Karpas-422 (cell line): Measurements from ENCODE around the gene DEFB126. TPM values are rescaled to one million over a fixed set of nuclear protein-coding genes. Genes with fewer than 3 reads are reported as not detected.

Source experiments
- DNase-seq: peaks from one replicate; pipeline ENCODE4 v3.0.0-alpha.2; 2015
- H2AFZ ChIP-seq: fragments of 200-600 bp; sonication (generic); 2 replicates; pipeline ENCODE4 v1.6.1; 2014; ENCODE audit warnings: antibody characterized with exemption, low read length, mixed read lengths
- H3K27ac ChIP-seq: fragments of 200-600 bp; sonication (generic); 2 replicates; pipeline ENCODE4 v1.5.1; 2014; ENCODE audit warnings: mild to moderate bottlenecking, low read length, moderate library complexity
- H3K27me3 ChIP-seq: fragments of 200-600 bp; sonication (generic); 2 replicates; pipeline ENCODE4 v1.6.1; 2014; ENCODE audit warnings: low read length, mixed read lengths
- H3K36me3 ChIP-seq: fragments of 200-600 bp; sonication (generic); 2 replicates; pipeline ENCODE4 v1.6.1; 2014; ENCODE audit warnings: low read length, mixed read lengths; ENCODE audit not compliant: insufficient read depth
- H3K4me1 ChIP-seq: fragments of 200-600 bp; sonication (generic); 2 replicates; pipeline ENCODE4 v1.6.1; 2014; ENCODE audit warnings: mild to moderate bottlenecking, low read length, mixed read lengths
- H3K4me2 ChIP-seq: fragments of 200-600 bp; sonication (generic); 2 replicates; pipeline ENCODE4 v1.6.1; 2014; ENCODE audit warnings: low read length, low read depth, mild to moderate bottlenecking; ENCODE audit not compliant: poor library complexity, severe bottlenecking
- H3K4me3 ChIP-seq: fragments of 200-600 bp; sonication (generic); 2 replicates; pipeline ENCODE4 v1.5.1; 2014; ENCODE audit warnings: mild to moderate bottlenecking, antibody characterized with exemption, low read length, mixed read lengths
- H3K79me2 ChIP-seq: fragments of 200-600 bp; sonication (generic); 2 replicates; pipeline ENCODE4 v1.6.1; 2014; ENCODE audit warnings: mild to moderate bottlenecking, low read length, mixed read lengths
- H3K9ac ChIP-seq: fragments of 200-600 bp; sonication (generic); 2 replicates; pipeline ENCODE4 v1.6.0; 2014; ENCODE audit warnings: low read length
- H3K9me2 ChIP-seq: fragments of 200-600 bp; sonication (generic), shearing (Covaris generic); replicated peaks from 2 replicates; pipeline ENCODE4 v1.6.0; 2014; ENCODE audit warnings: mild to moderate bottlenecking, low read length, moderate library complexity; ENCODE audit not compliant: insufficient read depth
- H3K9me3 ChIP-seq: fragments of 300-700, 200-600 bp; sonication (generic); 2 replicates; pipeline ENCODE4 v1.6.1; 2014; ENCODE audit warnings: low read length, mixed read lengths
- H4K20me1 ChIP-seq: fragments of 200-600 bp; sonication (generic); 2 replicates; pipeline ENCODE4 v1.6.1; 2014; ENCODE audit warnings: mild to moderate bottlenecking, antibody characterized with exemption, low read length, low read depth; ENCODE audit not compliant: insufficient read depth
- total RNA-seq: library from RNA; depleted of rRNA; stranded (reverse); fragments of >200 nt; shearing (Covaris generic); gene quantifications from 2 replicates; pipeline ENCODE4 v1.2.3, GENCODE V29; 2014; ENCODE audit warnings: low replicate concordance; rRNA removed

DEFB126 gene
- total RNA-seq, 1 experiment from 2014 or later: not detected

- DNase-seq: no peak
Observed at GRCh38 chr20:189611-190010, 47.2 kb downstream of the DEFB126 start, which contains the start of gene DEFB128. Gene DEFB128, minus strand, starts transcription at chr20:189711. Its CDS starts 88 bp downstream, at chr20:189623.

More at GRCh38 chr20:189611-190010, 47.2 kb downstream of the DEFB126 start, which contains the start of gene DEFB128:
- H3K9ac ChIP-seq: no peak within 1 kb of the TSS
- H3K36me3 ChIP-seq: no peaks in the 10 kb centered on the region
- no peak within 1 kb of the TSS for H3K4me2 ChIP-seq
- H3K9me2 ChIP-seq: no peaks in the 10 kb centered on the region
- no peaks in the 10 kb centered on the region for H3K79me2 ChIP-seq
- no peaks in the 10 kb centered on the region for H3K27me3 ChIP-seq
- no peaks in the 10 kb centered on the region for H4K20me1 ChIP-seq
- H3K27ac ChIP-seq: no peak within 1 kb of the TSS
- no peak within 1 kb of the TSS for H2AFZ ChIP-seq
- no peak within 1 kb of the TSS for H3K4me3 ChIP-seq
- H3K4me1 ChIP-seq: no peaks in the 10 kb centered on the region
- H3K9me3 ChIP-seq: no peaks in the 10 kb centered on the region

Other genes with a start within 250 kb of the DEFB126 start
- 0.14 TPM in 1 of 2 replicates, not detected in the other for gene DEFB125, start 54.9 kb upstream of the DEFB126 start, total RNA-seq
- gene DEFB127, start 14.9 kb downstream of the DEFB126 start, total RNA-seq: not detected in 2 replicates
- not detected in 2 replicates for gene DEFB128, start 47.1 kb downstream of the DEFB126 start, total RNA-seq
- not detected in 2 replicates for gene DEFB129, start 84.7 kb downstream of the DEFB126 start, total RNA-seq
- gene DEFB132, start 115.1 kb downstream of the DEFB126 start, total RNA-seq: 0.22 TPM in 1 of 2 replicates, not detected in the other
- 1.8 and 2.0 TPM in 2 replicates for gene C20orf96, start 148.2 kb downstream of the DEFB126 start, total RNA-seq
- gene ZCCHC3, start 155.0 kb downstream of the DEFB126 start, total RNA-seq: 20.6 and 22.2 TPM in 2 replicates
- 8.3 and 18.0 TPM in 2 replicates for gene SOX12, start 183.0 kb downstream of the DEFB126 start, total RNA-seq
- gene NRSN2, start 204.5 kb downstream of the DEFB126 start, total RNA-seq: 18.2 and 28.3 TPM in 2 replicates
- gene TRIB3, start 238.2 kb downstream of the DEFB126 start, total RNA-seq: 122 and 197 TPM in 2 replicates